HG03354 (cell line): ENCODE measurements around the gene DCTN3.

Experiments
- ATAC-seq: cut with Tn5 transposase; IDR thresholded peaks from one replicate; pipeline ENCODE4 v1.9.1; 2021; ENCODE audit warnings: mild to moderate bottlenecking; ENCODE audit not compliant: unreplicated experiment, poor library complexity, severe bottlenecking

DCTN3 gene

DNA sequence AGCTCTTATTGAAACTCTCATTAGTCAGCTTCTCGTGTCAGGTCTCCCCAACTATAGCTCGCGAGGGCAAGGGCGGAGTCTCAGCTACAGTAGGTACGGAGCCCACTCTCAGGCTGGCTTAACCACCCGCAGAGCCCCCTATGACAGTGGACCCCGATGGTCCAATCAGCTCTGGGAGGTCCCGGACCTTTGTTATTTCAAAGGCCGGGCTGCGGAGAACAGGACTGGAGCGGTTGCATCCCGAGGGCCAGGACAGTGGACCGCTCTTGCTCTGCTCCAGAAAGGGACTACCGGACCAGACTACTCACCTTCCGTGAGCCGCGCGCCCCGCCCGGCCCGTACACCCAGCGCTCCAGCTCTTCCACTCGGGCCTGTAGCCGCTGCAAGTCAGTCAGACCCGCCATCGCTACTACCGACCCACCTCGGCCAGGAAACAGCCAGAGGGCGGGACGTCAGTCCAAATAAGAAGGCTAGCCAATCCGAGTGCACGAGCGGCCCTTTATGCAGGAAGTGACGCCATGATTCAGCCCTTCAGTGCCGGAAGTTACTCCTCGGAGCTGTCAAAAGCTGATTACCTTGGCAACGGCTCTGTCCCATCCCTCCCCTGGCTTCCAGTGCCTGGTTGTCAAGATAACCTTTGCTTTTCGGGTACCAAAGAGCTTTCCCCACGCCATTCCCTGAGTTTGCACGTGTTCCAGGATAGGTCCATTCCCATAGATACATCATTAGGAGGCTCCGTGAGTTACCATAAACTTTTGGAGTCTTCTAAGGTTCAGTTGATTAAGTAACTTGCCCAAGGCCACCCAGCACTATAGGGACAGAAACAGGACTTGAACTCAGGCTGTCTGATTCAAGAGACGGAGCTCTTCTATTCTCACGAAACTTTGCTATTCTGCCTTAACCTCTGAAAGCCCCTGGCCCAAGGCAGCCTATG lies at the start of gene DCTN3:
Gene DCTN3, minus strand, starts transcription at position 435 of the 934 bp plus-strand sequence. Its CDS starts 31 bp downstream, at position 404.
- ATAC-seq = peak; percentile 99

GRCh38 chr9:34665381-34666250 lies 45.3 kb upstream of the DCTN3 start:
- peak; percentile 73 for ATAC-seq

GRCh38 chr9:34665067-34665380 lies 44.7 kb upstream of the DCTN3 start:
- ATAC-seq = no peak

- ATAC-seq = peak; percentile 67
Measured at GRCh38 chr9:34664281-34665066, 44.2 kb upstream of the DCTN3 start.

DNA sequence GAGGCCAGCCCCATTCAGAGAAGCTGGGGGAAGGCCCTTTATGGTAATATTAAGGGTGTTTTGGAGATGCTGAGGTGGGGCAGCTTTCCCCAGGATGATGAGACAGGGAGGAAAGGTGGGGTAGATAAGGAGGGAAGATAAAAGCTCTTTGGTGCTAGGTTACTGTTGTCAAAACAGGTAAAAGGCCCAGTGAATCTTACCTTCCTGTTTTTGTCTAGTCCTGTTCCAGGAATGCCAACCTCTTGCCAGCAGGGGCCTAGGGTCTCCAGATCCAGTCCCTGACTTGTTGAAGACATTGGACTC lies 43.0 kb upstream of the DCTN3 start:
- ATAC-seq = no peak

- no peak for ATAC-seq
Measured at GRCh38 chr9:34662526-34663302, 42.4 kb upstream of the DCTN3 start, which contains the start of gene CCL27. Gene CCL27 (minus strand): TSS chr9:34662657. CDS start chr9:34662633, 24 bp downstream.

- ATAC-seq = no peak
Measured at GRCh38 chr9:34659592-34660253, 39.4 kb upstream of the DCTN3 start.

DNA sequence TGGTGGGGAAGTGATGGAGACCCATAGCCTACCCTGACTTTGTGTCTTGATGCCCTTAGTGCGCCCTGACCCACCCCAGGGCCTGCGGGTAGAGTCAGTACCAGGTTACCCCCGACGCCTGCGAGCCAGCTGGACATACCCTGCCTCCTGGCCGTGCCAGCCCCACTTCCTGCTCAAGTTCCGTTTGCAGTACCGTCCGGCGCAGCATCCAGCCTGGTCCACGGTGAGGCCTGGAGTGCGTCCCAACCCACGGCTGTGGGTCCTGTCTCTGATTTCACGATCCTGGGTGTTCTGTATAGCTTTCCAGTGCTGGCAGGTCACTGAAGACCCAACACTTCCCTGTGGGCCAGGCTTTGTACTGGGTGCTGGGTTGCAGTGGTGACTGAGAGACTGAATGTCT lies 38.2 kb upstream of the DCTN3 start:
- no peak for ATAC-seq

GRCh38 chr9:34656992-34657391 lies 36.7 kb upstream of the DCTN3 start:
- no peak for ATAC-seq

DNA sequence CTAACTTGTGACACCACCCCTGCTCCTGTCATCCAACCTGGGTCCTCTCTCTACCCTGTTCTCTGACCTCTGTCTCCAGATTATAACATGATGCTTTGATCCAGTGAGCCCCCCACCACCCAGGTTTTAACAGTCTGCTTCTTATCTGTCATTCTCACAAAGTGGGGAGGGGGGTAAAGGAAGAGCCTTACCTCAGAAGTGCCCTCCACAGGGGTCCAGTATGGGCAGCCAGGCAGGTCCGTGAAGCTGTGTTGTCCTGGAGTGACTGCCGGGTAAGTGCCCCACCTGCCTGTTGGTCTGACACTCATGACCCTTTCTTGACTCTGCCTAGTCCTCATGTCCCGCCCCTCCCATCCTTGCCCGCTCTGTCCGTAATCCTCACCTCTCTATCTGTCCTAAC lies 35.1 kb upstream of the DCTN3 start:
- no peak for ATAC-seq

GRCh38 chr9:34654323-34655051 lies 34.2 kb upstream of the DCTN3 start:
- no peak for ATAC-seq

GRCh38 chr9:34653151-34654072 lies 33.1 kb upstream of the DCTN3 start:
- ATAC-seq = no peak

- no peak for ATAC-seq
Measured at GRCh38 chr9:34652602-34653000, 32.3 kb upstream of the DCTN3 start.

GRCh38 chr9:34651876-34652601 lies 31.7 kb upstream of the DCTN3 start, which contains the start of gene IL11RA:
Gene IL11RA (plus strand): TSS chr9:34652185. CDS start chr9:34655218, 3,033 bp downstream.
- peak; percentile 44 for ATAC-seq

- ATAC-seq = no peak
Measured at GRCh38 chr9:34651321-34651720, 31.0 kb upstream of the DCTN3 start.

DNA sequence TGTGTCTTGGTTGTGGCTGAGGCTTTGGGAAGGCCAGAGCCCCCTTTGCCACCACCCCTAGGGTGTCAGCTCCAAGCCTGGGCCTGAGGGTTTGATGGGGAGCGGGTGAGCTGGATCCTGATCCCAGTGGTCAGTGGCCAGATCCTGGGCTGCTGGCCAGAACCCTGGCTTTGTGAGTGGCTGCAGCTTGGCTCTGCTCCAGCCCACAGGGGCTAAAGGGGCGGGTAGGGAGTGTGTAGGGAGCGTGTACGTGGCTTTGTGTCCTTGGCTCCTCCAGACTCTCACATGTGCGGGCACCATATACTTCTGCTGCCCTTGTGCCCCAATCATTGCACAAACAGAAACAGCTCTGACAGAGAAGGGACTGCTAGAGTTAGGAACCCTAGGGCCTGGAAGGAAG lies 30.5 kb upstream of the DCTN3 start:
- ATAC-seq = no peak
